Spleen (tissue), 11 donors: ENCODE results near the gene ISM2. TPM values are rescaled to one million over a fixed set of nuclear protein-coding genes. Genes with fewer than 3 reads are reported as not detected.
A peak's percentile ranks its signal among the peaks of the same experiment; 100 is the strongest.

Source experiments
- DNase-seq: peaks from one replicate; pipeline ENCODE4 v3.0.0-alpha.2; 2020
- H3K27ac ChIP-seq, 8 donors: fragments of 200-600 bp; sonication (generic) in 7 of 8; 1 replicate in 4 of 8; 2 replicates in 4 of 8; pipeline versions ENCODE4 v1.5.0 to v1.8.0; 2016 to 2021; ENCODE audit warnings: inconsistent platforms in 4 of 8, mild to moderate bottlenecking in 4 of 8, moderate library complexity in 1 of 8
- H3K27me3 ChIP-seq, 7 donors: fragments of 200-600 bp; sonication (generic) in 6 of 7; replicated peaks in 1 of 7; 1 replicate in 4 of 7; 2 replicates in 3 of 7; pipeline versions ENCODE4 v1.5.0 to v1.8.0; 2016 to 2021; ENCODE audit warnings: inconsistent platforms in 3 of 7, mild to moderate bottlenecking in 1 of 7
- H3K36me3 ChIP-seq, 6 donors: fragments of 200-600 bp; sonication (generic) in 5 of 6; 1 replicate in 4 of 6; 2 replicates in 2 of 6; pipeline versions ENCODE4 v1.5.0 to v1.8.0; 2016 to 2021; ENCODE audit warnings: inconsistent platforms in 2 of 6
- H3K4me1 ChIP-seq, 6 donors: fragments of 200-600 bp; sonication (generic) in 5 of 6; 1 replicate in 3 of 6; 2 replicates in 3 of 6; pipeline versions ENCODE4 v1.5.0 to v1.8.0; 2016 to 2021; ENCODE audit warnings: inconsistent platforms in 3 of 6
- H3K4me3 ChIP-seq, 8 donors: fragments of 200-600 bp; sonication (generic) in 7 of 8; 1 replicate in 4 of 8; 2 replicates in 4 of 8; pipeline versions ENCODE4 v1.5.0 to v1.8.0; 2016 to 2021; ENCODE audit warnings: inconsistent platforms in 4 of 8, mild to moderate bottlenecking in 4 of 8, moderate library complexity in 2 of 8
- H3K9me3 ChIP-seq, 8 donors: fragments of 200-600 bp; sonication (generic) in 7 of 8; 1 replicate in 4 of 8; 2 replicates in 4 of 8; pipeline versions ENCODE4 v1.5.0 to v1.8.0; 2016 to 2021; ENCODE audit warnings: inconsistent platforms in 4 of 8
- POLR2A ChIP-seq, 3 donors: fragments of 450-650 bp; IDR thresholded peaks; one replicate each; pipeline ENCODE4 v1.5.1; 2017; ENCODE audit warnings: antibody characterized with exemption in 3 of 3, mild to moderate bottlenecking in 1 of 3
- POLR2AphosphoS5 ChIP-seq, 3 donors: sonication (generic); formaldehyde crosslinking; IDR thresholded peaks; one replicate each; pipeline ENCODE4 v1.5.1; 2017; ENCODE audit warnings: antibody characterized with exemption in 3 of 3
- WGBS, 5 donors: extraction: QIAGEN DNeasy Blood & Tissue Kit in 3 of 5; methylation state at CpG; one replicate each; pipeline versions ENCODE4 v1.1.5 to v1.1.7; 2013 to 2018; 5-methylcytosine and 5-hydroxymethylcytosine counted together
- intact Hi-C: fragments of 100-400 bp; cut with DNase I; formaldehyde crosslinking; loops from one replicate; pipeline ENCODE4 v1.15.0; 2023; ENCODE audit warnings: low total_unique reads
- polyA plus RNA-seq, 3 donors: library from polyadenylated mRNA; stranded (reverse); fragments of 200-250 nt; gene quantifications; one replicate each; pipeline ENCODE4 v1.2.1, GENCODE V29; 2013
- total RNA-seq, 7 donors: library from RNA; depleted of rRNA in 3 of 7; stranded (reverse); fragments of >200 nt in 3 of 7; fragmentation: NEBNext Ultra II Directional in 4 of 7; extraction: Animal tissue kit (Norgen Biotek cat#: 25700) in 4 of 7; gene quantifications; one replicate each; pipeline versions ENCODE4 v1.1.0 to v1.2.1, GENCODE V29; 2016 to 2021
- TF ChIP-seq, protein P1 (sequence below), 11 experiments: fragments of 200-600 bp in 7 of 11; fragments of 450-650 bp in 4 of 11; sonication (generic) in 4 of 11; IDR thresholded peaks in 8 of 11; conservative IDR thresholded peaks in 3 of 11; 1 replicate in 7 of 11; 2 replicates in 4 of 11; pipeline versions ENCODE4 v1.4.0 to v1.8.0; 2016 to 2021; ENCODE audit warnings: antibody characterized with exemption in 11 of 11, inconsistent platforms in 4 of 11, mild to moderate bottlenecking in 1 of 11
- donor health status: healthy with polysubstance abuse.
- donor health status: DM: no; HTN: no; CAD: no; lungs with moderate emphysema.
- donor health status: DM: no; HTN: no; CAD: no.
- donor health status: Bipolar disorder and iron deficiency.
- donor health status: healthy.
- donor health status: DM: no; HTN: no; CAD: no.
- donor health status: DM: yes; HTN: yes; CAD: no.

ISM2 gene
- total and polyA plus RNA-seq, 10 donors, result 0.13 to 0.56 (median 0.43) TPM; not detected in 5

DNA sequence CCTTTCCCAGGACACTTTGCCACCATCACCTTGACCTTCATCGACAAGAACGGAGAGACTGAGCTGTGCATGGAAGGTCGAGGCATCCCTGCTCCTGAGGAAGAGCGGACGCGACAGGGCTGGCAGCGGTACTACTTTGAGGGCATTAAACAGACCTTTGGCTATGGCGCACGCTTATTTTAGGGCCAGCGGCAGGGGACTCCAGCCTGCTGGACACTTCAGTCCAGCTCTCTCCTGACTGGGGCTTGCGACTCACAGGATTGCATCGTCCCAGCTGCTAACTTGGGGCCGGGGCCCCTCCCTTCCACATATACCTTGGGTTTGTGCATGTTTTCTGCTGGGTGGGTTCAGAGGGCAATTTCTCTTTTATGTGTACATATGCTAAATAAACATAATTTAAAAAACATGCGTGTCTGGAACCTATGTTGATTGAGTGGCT lies 29.5 kb downstream of the ISM2 start:
- Histone ChIP-seq H3K9me3 (no peaks in the 10 kb centered on the region), H3K27ac (no peak overlapping the region), H3K4me1 (no peaks in the 10 kb centered on the region), H3K4me3 (no peak overlapping the region), H3K27me3 (no peaks in the 10 kb centered on the region), H3K36me3 (peaks cover 9 to 65% (median 60%) of the 10 kb centered on the region in 6 donors)
- WGBS, 5 donors, result 88 to 93% (median 90%) methylated on average over 11 to 14 of the region's 14 CpGs
- intact Hi-C loops, result no loop called here
- no peak for DNase-seq
- no peak for TF ChIP-seq POLR2A (IDR thresholded peaks at IDR 0.05)
- TF ChIP-seq, protein P1, sequence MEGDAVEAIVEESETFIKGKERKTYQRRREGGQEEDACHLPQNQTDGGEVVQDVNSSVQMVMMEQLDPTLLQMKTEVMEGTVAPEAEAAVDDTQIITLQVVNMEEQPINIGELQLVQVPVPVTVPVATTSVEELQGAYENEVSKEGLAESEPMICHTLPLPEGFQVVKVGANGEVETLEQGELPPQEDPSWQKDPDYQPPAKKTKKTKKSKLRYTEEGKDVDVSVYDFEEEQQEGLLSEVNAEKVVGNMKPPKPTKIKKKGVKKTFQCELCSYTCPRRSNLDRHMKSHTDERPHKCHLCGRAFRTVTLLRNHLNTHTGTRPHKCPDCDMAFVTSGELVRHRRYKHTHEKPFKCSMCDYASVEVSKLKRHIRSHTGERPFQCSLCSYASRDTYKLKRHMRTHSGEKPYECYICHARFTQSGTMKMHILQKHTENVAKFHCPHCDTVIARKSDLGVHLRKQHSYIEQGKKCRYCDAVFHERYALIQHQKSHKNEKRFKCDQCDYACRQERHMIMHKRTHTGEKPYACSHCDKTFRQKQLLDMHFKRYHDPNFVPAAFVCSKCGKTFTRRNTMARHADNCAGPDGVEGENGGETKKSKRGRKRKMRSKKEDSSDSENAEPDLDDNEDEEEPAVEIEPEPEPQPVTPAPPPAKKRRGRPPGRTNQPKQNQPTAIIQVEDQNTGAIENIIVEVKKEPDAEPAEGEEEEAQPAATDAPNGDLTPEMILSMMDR (IDR thresholded peaks at IDR 0.05 in 8 of 11, conservative IDR thresholded peaks at IDR 0.05 in 3 of 11), result no peak
- peak in 2 of 3 donors; percentile 13 to 21 for TF ChIP-seq POLR2AphosphoS5 (IDR thresholded peaks at IDR 0.05)

DNA sequence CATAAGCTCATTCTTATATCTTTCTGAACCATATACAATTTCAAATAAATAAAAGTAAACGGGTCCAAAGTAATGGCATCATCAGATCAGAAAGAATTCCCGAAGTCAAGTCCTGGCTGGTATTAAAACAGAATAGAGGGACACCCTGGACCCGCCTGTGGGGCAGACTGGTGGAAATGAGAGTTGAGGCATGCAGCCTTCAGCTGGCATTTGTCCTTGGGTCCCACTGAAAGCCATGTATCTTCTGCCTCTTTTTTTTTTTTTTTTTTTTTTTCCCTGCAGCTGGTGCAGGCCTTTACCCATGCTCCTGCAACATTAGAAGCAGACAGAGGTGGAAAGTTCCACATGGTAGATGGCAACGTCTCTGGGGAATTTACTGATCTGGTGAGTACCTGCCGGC lies 30.8 kb downstream of the ISM2 start:
- Histone ChIP-seq H3K36me3 (peaks cover 9 to 78% (median 72%) of the 10 kb centered on the region in 6 donors), H3K4me3 (no peak overlapping the region), H3K9me3 (no peaks in the 10 kb centered on the region), H3K4me1 (no peaks in the 10 kb centered on the region), H3K27ac (no peak overlapping the region), H3K27me3 (no peaks in the 10 kb centered on the region)
- 79 to 89% (median 89%) methylated on average over 5 of the region's 5 CpGs for WGBS, 5 donors
- intact Hi-C loops, result no loop called here
- no peak for DNase-seq
- TF ChIP-seq POLR2A (IDR thresholded peaks at IDR 0.05) (no peak), POLR2AphosphoS5 (IDR thresholded peaks at IDR 0.05) (no peak)
- TF ChIP-seq, protein P1 (IDR thresholded peaks at IDR 0.05 in 8 of 11, conservative IDR thresholded peaks at IDR 0.05 in 3 of 11), result no peak

DNA sequence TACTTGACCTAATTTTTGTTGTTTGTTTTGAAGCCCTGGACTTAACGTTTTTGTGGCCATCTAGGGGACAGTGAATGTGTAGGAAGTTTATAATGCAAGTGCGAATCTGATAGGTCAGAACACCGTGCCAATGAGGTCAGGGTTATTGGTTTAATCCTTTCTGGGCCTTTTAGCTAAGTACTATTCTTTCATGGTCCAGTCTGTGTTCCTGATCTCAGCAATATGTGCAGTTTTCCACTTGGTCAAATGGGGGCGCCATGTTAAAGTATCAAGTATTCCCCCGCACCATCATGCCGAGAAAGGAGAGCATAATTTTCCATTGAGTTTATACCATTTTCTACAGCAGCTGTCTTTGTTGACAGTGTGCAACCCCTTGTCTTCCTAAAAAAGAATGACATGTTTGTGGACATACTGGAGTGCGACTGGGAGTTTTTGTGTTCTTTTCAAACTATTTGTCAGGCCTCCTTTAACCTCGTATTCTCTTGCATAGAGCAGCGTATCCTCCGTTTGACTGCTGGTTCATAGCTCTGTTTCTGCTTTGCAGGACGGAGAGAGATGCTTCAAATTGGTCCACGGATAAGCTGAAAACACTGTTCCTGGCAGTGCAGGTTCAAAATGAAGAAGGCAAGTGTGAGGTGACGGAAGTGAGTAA lies 39.4 kb downstream of the ISM2 start:
- TF ChIP-seq, protein P1 (IDR thresholded peaks at IDR 0.05 in 8 of 11, conservative IDR thresholded peaks at IDR 0.05 in 3 of 11), result peak in 9 of 11 experiments; percentile 41 to 73 (median 58)
- TF ChIP-seq POLR2A (IDR thresholded peaks at IDR 0.05), result no peak
- H3K36me3 ChIP-seq, result peaks cover 5 to 49% (median 46%) of the 10 kb centered on the region in 6 donors
- intact Hi-C loops, result loop anchor here (5.0 to 10.0 kb wide), 4 partner anchors 82 to 256 kb away; partner anchors contain the start of genes SAMD15, SPTLC2 and TMED8
- DNase-seq, result no peak
- H3K27me3 ChIP-seq, result no peaks in the 10 kb centered on the region
- H3K4me1 ChIP-seq, result peaks cover 20 to 57% (median 35%) of the 10 kb centered on the region in 6 donors
- peak overlapping the region in 4 of 8 donors; percentile 90 to 95 (median 92) for H3K27ac ChIP-seq
- H3K9me3 ChIP-seq, result no peaks in the 10 kb centered on the region
- H3K4me3 ChIP-seq, result peak overlapping the region; percentile 78 to 100 (median 94)
- 38 to 46% (median 43%) methylated on average over 13 of the region's 13 CpGs for WGBS, 5 donors

DNA sequence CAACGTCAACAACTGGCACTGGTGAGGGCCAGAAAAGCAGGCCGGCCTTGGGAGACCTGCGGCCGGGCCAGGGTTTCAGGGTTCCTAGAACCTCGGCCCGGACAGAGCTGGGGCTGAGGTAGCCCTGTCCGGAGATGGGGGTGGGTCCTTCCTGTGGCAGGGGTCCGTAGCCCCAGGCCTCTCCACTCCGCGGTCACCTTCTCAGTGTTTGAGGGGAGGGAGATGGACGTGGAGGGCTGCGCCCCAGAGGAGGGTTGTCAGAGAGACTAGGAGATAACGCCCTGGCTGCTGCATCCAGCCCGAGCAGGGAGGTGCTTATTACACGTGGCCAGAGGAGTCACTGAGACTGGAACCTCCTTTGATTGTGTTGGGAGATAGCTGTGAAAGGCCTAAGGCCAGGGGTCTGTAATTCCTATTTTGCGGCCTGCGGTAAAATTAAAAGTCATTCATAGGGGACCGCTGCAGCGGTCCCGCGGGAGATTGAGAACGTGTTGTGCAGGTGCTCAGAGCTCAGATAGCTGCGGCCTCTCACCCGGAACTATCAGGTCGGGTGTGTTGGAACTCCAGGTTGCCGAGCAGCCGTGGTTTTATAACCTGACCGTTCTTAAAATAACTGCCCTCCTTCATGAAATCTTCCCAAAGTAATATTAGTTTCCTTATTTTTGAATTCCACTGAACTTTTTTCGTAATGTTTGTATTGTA lies 40.2 kb downstream of the ISM2 start:
- H3K4me1 ChIP-seq, result peaks cover 20 to 57% (median 35%) of the 10 kb centered on the region in 6 donors
- no peaks in the 10 kb centered on the region for H3K27me3 ChIP-seq
- no peaks in the 10 kb centered on the region for H3K9me3 ChIP-seq
- peaks cover 5 to 48% (median 39%) of the 10 kb centered on the region in 6 donors for H3K36me3 ChIP-seq
- TF ChIP-seq, protein P1 (IDR thresholded peaks at IDR 0.05 in 8 of 11, conservative IDR thresholded peaks at IDR 0.05 in 3 of 11), result peak in 1 of 11 experiments; percentile 4
- no peak for TF ChIP-seq POLR2AphosphoS5 (IDR thresholded peaks at IDR 0.05)
- TF ChIP-seq POLR2A (IDR thresholded peaks at IDR 0.05), result no peak
- peak overlapping the region; percentile 80 to 98 (median 92) for H3K27ac ChIP-seq
- WGBS, 5 donors, result 0% methylated on average over 22 to 29 of the region's 29 CpGs
- intact Hi-C loops, result loop anchor here (5.0 to 10.0 kb wide), 4 partner anchors 81 to 256 kb away; partner anchors contain the start of genes SAMD15, SPTLC2 and TMED8
- peak overlapping the region; percentile 78 to 100 (median 94) for H3K4me3 ChIP-seq
- DNase-seq, result peak; percentile 81
